IPS DF 6.9 (cell line): Measurements from ENCODE around the gene SNTG2.
"Not testable (repeated sequence)": the region's sequence is repeated elsewhere in the genome, so short reads cannot be mapped to it uniquely, and the experiment has no call there.

Experiments
- DNase-seq: peaks from one replicate; pipeline ENCODE4 v3.0.0-alpha.2; 2013; ENCODE audit warnings: low read depth, low spot score
- H3K27ac ChIP-seq: one replicate; pipeline ENCODE4 v1.5.1; 2013; ENCODE audit warnings: low read length, control low read depth
- H3K27me3 ChIP-seq: 2 replicates; pipeline ENCODE4 v1.6.1; 2013; ENCODE audit warnings: mild to moderate bottlenecking, low read length; ENCODE audit not compliant: control insufficient read depth, insufficient read depth
- H3K36me3 ChIP-seq: 2 replicates; pipeline ENCODE4 v1.6.1; 2013; ENCODE audit warnings: low read length; ENCODE audit not compliant: control insufficient read depth, insufficient read depth
- H3K4me1 ChIP-seq: 2 replicates; pipeline ENCODE4 v1.6.1; 2013; ENCODE audit warnings: low read length; ENCODE audit not compliant: control insufficient read depth, insufficient read depth
- H3K4me3 ChIP-seq: 2 replicates; pipeline ENCODE4 v1.5.1; 2013; ENCODE audit warnings: mild to moderate bottlenecking, low read length
- H3K9me3 ChIP-seq: 2 replicates; pipeline ENCODE4 v1.6.1; 2013; ENCODE audit warnings: low read length, inconsistent platforms; ENCODE audit not compliant: control insufficient read depth, insufficient read depth
- whole genome bisulfite sequencing: extraction: QIAGEN DNeasy Blood & Tissue Kit; methylation state at CpG from one replicate; pipeline ENCODE4 v1.1.7; 2013; ENCODE audit warnings: mixed read lengths, missing lambda C conversion rate; ENCODE audit not compliant: insufficient read length, insufficient coverage; 5-methylcytosine and 5-hydroxymethylcytosine counted together

SNTG2 gene

DNA sequence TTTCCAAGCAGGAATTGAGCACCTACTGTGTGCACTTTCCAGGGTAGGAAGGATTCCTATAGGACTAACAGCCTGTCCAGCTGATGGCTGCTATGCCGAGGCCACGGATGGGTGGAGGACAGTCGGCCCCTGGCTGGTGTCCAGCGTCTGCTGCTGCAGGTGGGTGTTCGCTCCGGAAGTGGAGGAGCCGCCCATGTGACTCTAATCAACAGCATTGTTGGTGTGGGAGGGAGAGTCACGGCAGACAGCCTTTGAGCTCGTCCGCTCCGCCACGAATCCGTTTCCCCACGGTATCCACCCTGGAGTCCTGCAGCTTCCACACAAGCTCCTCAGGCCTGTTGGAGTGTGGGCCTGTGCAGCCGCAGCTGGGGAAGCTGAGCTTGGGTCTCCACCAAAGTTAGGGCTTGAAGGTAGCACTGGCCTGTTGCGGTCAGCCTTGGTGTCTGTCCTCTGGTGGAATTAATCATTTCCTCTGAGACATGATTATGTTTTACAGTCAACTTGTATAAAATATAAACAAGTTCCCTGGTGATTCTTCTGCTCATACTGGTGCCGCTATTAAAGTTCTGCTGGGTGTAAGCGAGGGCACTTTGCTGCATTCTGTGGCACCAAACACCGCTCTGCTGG, 276.7 kb downstream of the SNTG2 start:
- no peaks in the 10 kb centered on the region for H3K27me3 ChIP-seq
- H3K36me3 ChIP-seq: no peaks in the 10 kb centered on the region
- WGBS: no CpG with 5 or more reads among the region's 19 CpGs
- peaks cover 2% of the 10 kb centered on the region; the same call in 1 of the 2 replicates for H3K9me3 ChIP-seq
- no peak overlapping the region for H3K4me3 ChIP-seq
- H3K4me1 ChIP-seq: no peaks in the 10 kb centered on the region
- DNase-seq: no peak
- H3K27ac ChIP-seq: no peak overlapping the region

- not testable (repeated sequence) for H3K36me3 ChIP-seq, H3K4me1 ChIP-seq, H3K27ac ChIP-seq, H3K4me3 ChIP-seq, DNase-seq, H3K27me3 ChIP-seq, H3K9me3 ChIP-seq
- no CpG with 5 or more reads among the region's 30 CpGs for WGBS
Observed at GRCh38 chr2:1229596-1229995, 278.9 kb downstream of the SNTG2 start.

DNA sequence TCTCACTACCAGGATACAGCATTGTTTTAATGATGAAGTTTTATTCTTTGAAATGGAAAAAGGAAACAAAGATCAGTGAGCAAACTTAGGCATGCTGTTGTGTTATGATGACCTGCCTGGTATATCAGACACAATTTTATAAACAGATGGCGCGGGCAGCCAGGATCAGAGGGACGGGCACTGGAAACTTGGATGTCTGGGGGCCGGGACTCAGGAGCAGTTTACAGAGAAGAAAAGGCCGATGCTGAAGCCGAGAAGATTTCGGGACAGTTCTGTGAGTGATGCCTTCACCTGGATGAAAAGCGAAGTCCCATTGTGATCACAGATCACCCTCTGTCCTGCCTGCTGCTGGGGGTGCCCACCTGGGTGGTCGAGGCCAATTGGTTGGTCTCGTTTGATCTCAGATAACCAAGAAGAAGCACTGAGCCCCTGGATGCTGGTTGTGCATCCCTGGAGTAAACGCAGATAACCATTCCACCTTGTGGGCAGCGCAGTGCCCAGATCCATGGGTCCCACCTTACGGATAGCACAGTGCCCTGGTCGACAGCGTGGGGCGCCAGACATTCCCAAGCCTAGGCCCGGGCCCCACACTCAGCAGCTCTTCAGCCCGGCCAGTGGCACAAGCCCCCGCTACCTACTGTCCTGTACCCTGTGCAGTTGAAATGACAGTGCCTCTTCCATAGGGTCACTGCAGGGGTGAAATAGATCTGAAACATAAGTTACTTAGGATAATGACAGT, 279.7 kb downstream of the SNTG2 start:
- Histone ChIP-seq H3K36me3 (no peaks in the 10 kb centered on the region), H3K9me3 (peaks cover 2% of the 10 kb centered on the region; the same call in 1 of the 2 replicates), H3K4me3 (no peak overlapping the region), H3K27me3 (no peaks in the 10 kb centered on the region), H3K4me1 (no peaks in the 10 kb centered on the region), H3K27ac (no peak overlapping the region)
- no peak for DNase-seq
- no CpG with 5 or more reads among the region's 19 CpGs for WGBS

DNA sequence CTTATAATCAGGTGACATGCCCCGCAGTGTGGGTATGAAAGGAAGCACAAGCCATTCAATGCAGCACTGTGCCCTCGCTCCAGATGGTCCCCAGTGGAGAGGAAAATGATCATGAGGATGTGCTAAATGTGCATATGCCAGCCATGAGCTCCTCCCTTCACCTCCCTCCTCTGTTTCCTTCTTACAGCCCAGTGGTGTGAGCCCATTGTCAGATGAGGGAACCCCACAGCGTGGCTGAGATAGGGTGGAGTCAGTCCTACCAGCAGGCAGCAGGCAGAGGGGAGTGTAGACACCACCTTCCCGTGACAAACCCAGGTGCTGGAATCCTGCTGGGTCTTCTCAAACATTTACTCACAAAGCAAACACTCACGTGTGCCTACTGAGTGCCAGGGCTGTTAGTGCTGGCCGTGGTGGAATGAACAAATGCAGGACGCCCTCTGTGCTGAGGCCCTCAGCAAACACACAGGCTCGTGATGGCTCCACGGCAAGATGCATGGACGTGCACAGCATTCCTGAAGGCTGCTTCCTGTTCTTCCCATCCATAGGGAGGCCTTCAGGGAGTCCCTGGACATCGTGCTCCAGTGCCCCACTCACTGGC, 280.9 kb downstream of the SNTG2 start:
- Histone ChIP-seq H3K27ac (no peak overlapping the region), H3K4me3 (no peak overlapping the region), H3K9me3 (peaks cover 2% of the 10 kb centered on the region; the same call in 1 of the 2 replicates), H3K4me1 (peaks cover 2% of the 10 kb centered on the region; the same call in 1 of the 2 replicates), H3K27me3 (no peaks in the 10 kb centered on the region), H3K36me3 (no peaks in the 10 kb centered on the region)
- DNase-seq: no peak
- no CpG with 5 or more reads among the region's 11 CpGs for WGBS

GRCh38 chr2:1233281-1233680, 282.6 kb downstream of the SNTG2 start:
- H3K4me1 ChIP-seq: peaks cover 2% of the 10 kb centered on the region; the same call in 1 of the 2 replicates
- H3K4me3 ChIP-seq: no peak overlapping the region
- H3K9me3 ChIP-seq: peaks cover 2% of the 10 kb centered on the region; the same call in 1 of the 2 replicates
- no peak overlapping the region for H3K27ac ChIP-seq
- no peak for DNase-seq
- no peaks in the 10 kb centered on the region for H3K36me3 ChIP-seq
- no peaks in the 10 kb centered on the region for H3K27me3 ChIP-seq
- WGBS: no CpG with 5 or more reads among the region's 15 CpGs

- H3K27me3 ChIP-seq: no peaks in the 10 kb centered on the region
- H3K9me3 ChIP-seq: peaks cover 2% of the 10 kb centered on the region; the same call in 1 of the 2 replicates
- H3K36me3 ChIP-seq: no peaks in the 10 kb centered on the region
- H3K27ac ChIP-seq: no peak overlapping the region
- no peak overlapping the region for H3K4me3 ChIP-seq
- DNase-seq: no peak
- peaks cover 2% of the 10 kb centered on the region; the same call in 1 of the 2 replicates for H3K4me1 ChIP-seq
- WGBS: no CpG with 5 or more reads among the region's 13 CpGs
Observed at GRCh38 chr2:1234731-1235308, 284.2 kb downstream of the SNTG2 start.

- DNase-seq: no peak
- H3K4me3 ChIP-seq: no peak overlapping the region
- no peak overlapping the region for H3K27ac ChIP-seq
- no peaks in the 10 kb centered on the region for H3K27me3 ChIP-seq
- WGBS: no CpG with 5 or more reads among the region's 5 CpGs
- H3K9me3 ChIP-seq: no peaks in the 10 kb centered on the region
- H3K4me1 ChIP-seq: peaks cover 2% of the 10 kb centered on the region; the same call in 1 of the 2 replicates
- no peaks in the 10 kb centered on the region for H3K36me3 ChIP-seq
Observed at GRCh38 chr2:1235806-1236205, 285.2 kb downstream of the SNTG2 start.

DNA sequence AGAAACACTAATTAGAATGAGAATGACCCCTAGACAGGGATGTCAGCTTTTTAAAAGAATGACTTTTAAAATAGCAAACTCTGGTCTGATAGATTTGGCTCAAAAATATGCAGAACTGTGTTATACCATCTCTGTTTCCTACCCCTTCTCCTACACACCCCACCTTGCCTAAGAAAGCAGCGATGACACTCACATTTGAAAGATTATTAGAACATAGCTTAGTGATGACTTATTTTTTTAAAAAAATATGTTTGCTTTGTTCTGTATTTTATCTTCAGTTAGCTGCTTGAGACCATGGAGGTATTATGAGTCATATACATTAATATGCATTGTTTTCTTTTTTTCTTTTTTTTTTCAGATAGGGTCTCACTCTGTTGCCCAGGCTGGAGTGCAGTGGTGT, 286.0 kb downstream of the SNTG2 start:
- H3K36me3 ChIP-seq: no peaks in the 10 kb centered on the region
- H3K27ac ChIP-seq: no peak overlapping the region
- no peaks in the 10 kb centered on the region for H3K27me3 ChIP-seq
- no peak for DNase-seq
- no CpG with 5 or more reads among the region's 1 CpG for WGBS
- no peaks in the 10 kb centered on the region for H3K9me3 ChIP-seq
- H3K4me1 ChIP-seq: peaks cover 2% of the 10 kb centered on the region; the same call in 1 of the 2 replicates
- no peak overlapping the region for H3K4me3 ChIP-seq

DNA sequence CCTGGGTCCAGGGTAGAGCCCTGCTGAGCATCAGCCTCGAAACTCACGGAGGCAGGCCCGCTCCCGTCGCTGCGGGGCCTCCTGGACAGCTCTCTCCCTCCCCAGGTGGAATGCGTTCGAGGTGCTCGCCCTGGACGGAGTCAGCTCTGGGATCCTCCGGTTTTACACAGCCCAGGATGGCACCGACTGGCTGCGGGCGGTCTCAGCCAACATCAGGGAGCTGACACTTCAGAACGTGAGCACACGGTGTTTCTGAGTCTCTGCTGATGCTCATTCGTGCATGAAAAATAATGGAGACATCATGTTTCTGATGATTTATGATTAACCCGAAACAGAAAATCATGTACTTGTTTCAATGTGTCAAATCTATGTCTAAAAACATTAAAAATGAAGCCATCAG, 287.1 kb downstream of the SNTG2 start:
- no peak for DNase-seq
- WGBS: no CpG with 5 or more reads among the region's 18 CpGs
- Histone ChIP-seq H3K27ac (no peak overlapping the region), H3K36me3 (no peaks in the 10 kb centered on the region), H3K9me3 (no peaks in the 10 kb centered on the region), H3K27me3 (no peaks in the 10 kb centered on the region), H3K4me1 (peaks cover 2% of the 10 kb centered on the region; the same call in 1 of the 2 replicates), H3K4me3 (no peak overlapping the region)

DNA sequence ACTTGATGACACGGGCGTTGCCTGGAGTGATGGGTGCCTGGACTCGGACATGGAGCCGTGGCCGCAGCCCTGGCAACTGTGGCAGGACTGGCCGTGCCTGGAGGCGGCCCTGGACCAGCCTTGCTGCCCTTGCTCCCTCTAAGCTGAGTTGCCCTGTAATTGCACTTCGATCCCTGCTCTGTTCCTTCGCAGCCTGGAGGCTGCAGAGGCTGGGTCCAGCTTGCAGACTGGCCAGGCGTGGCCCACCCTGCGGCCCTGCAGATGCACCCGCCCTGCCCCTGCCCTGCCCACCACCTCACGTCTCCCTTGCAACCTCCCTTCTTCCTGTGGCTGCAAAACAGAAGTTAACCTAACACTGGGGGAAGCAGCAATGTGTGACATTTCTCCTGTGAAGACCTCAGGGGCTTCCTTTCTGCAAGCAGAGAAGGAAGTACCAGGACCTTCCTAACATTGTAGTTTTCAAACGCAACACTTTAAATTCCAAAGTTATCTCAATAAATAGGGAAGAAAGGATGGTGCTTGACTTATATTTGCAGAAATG, 288.0 kb downstream of the SNTG2 start:
- Histone ChIP-seq H3K27ac (no peak overlapping the region), H3K27me3 (no peaks in the 10 kb centered on the region), H3K4me3 (no peak overlapping the region), H3K9me3 (no peaks in the 10 kb centered on the region), H3K36me3 (no peaks in the 10 kb centered on the region), H3K4me1 (peaks cover 2% of the 10 kb centered on the region; the same call in 1 of the 2 replicates)
- DNase-seq: no peak
- no CpG with 5 or more reads among the region's 14 CpGs for WGBS
